Gastroesophageal sphincter (tissue), 3 donors: ENCODE data around the gene GDF11.

Experiments used
- CTCF ChIP-seq, 4 experiments: fragments of 200-600 bp in 2 of 4; fragments of 450-650 bp in 2 of 4; sonication (generic) in 1 of 4; IDR thresholded peaks; one replicate each; pipeline ENCODE4 v1.5.1; 2017 to 2019; ENCODE audit warnings: antibody characterized with exemption in 4 of 4, mild to moderate bottlenecking in 2 of 4, moderate library complexity in 2 of 4
- EP300 ChIP-seq: sonication (generic); formaldehyde crosslinking; IDR thresholded peaks from one replicate; pipeline ENCODE4 v1.6.1; 2017; ENCODE audit warnings: antibody characterized with exemption, mild to moderate bottlenecking
- POLR2A ChIP-seq, 2 donors: fragments of 450-650 bp; IDR thresholded peaks; one replicate each; pipeline ENCODE4 v1.6.1; 2017; ENCODE audit warnings: antibody characterized with exemption in 2 of 2, mild to moderate bottlenecking in 2 of 2, moderate library complexity in 1 of 2
- POLR2AphosphoS5 ChIP-seq: sonication (generic); formaldehyde crosslinking; IDR thresholded peaks from one replicate; pipeline ENCODE4 v1.6.1; 2017; ENCODE audit warnings: antibody characterized with exemption

- TF ChIP-seq POLR2A (IDR thresholded peaks at IDR 0.05) (no peak), CTCF (IDR thresholded peaks at IDR 0.05) (no peak), POLR2AphosphoS5 (no peak), EP300 (no peak)
These were observed 21.2 kb upstream of the GDF11 start for GRCh38 chr12:55721601-55722213.
